ENCODE data around the gene INHBA. TPM values are rescaled to one million over a fixed set of nuclear protein-coding genes. Genes with fewer than 3 reads are reported as not detected.

INHBA gene
- total RNA-seq: 2.7 and 4.2 TPM in 2 replicates

DNA sequence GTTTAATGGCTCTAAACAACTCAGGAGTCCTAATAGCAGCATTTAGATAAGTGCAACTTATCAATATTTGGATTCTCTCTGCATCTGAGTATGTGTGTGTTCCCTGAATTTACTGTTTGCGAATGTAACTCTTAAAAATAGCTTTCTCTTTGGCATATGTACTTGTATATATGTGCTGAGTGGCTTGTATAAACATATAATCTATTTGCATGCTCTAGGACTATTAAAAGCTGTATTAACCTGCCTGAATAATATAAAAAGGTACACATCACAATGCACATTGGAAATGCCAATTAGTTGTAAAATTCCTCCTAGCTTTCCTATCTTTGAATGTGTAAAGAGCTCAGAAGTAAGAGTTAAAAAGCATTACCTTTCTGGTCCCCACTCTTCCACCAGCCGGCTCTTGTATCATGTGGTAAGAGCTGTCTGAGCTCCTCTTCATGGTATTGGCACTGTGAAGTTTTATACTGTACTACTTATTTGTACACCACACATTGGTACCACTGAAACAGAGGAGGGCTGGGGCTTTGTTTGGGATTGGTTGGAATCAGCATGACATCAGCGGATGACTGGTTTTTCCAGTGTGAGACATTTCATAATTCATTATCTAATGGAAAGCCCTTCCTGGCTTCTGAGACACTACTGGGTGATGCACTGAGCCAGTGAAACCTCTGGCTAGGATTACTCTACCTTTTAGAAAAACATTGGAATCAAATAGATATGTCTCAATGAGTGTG, at the start of gene INHBA:
Gene INHBA, minus strand, starts transcription at position 456 of the 737 bp plus-strand sequence. CDS start 2,716 bp downstream, outside the sequence.

